Esophagus squamous epithelium (tissue), 5 donors: ENCODE results near the gene EPN3. TPM values are rescaled to one million over a fixed set of nuclear protein-coding genes. Genes with fewer than 3 reads are reported as not detected.

Source experiments
- DNase-seq: peaks from one replicate; lab custom pipeline; 2025; lab: John Stamatoyannopoulos, UW
- H3K27ac ChIP-seq, 4 donors: fragments of 200-600 bp; sonication (generic); one replicate each; pipeline ENCODE4 v1.5.1; 2016 to 2019; ENCODE audit warnings: mild to moderate bottlenecking in 1 of 4
- H3K27me3 ChIP-seq, 4 donors: fragments of 200-600 bp; sonication (generic); 1 replicate in 3 of 4; 2 replicates in 1 of 4; pipeline versions ENCODE4 v1.5.1 to v1.6.0; 2017 to 2021; ENCODE audit warnings: antibody characterized with exemption in 1 of 4
- H3K36me3 ChIP-seq, 3 donors: fragments of 200-600 bp; sonication (generic); one replicate each; pipeline ENCODE4 v1.5.1; 2016 to 2019
- H3K4me1 ChIP-seq, 3 donors: fragments of 200-600 bp; sonication (generic); one replicate each; pipeline ENCODE4 v1.5.1; 2017 to 2019
- H3K4me3 ChIP-seq, 4 donors: fragments of 200-600 bp; sonication (generic); 1 replicate in 3 of 4; 2 replicates in 1 of 4; pipeline ENCODE4 v1.5.1; 2016 to 2019; ENCODE audit warnings: mild to moderate bottlenecking in 2 of 4, moderate library complexity in 1 of 4
- H3K9me3 ChIP-seq, 3 donors: fragments of 200-600 bp; sonication (generic); one replicate each; pipeline ENCODE4 v1.5.1; 2016 to 2019
- CTCF ChIP-seq, 6 experiments: fragments of 450-650 bp in 4 of 6; fragments of 200-600 bp in 2 of 6; sonication (generic) in 2 of 6; IDR thresholded peaks; one replicate each; pipeline ENCODE4 v1.5.1; 2016 to 2019; ENCODE audit warnings: antibody characterized with exemption in 6 of 6, mild to moderate bottlenecking in 4 of 6, moderate library complexity in 4 of 6
- POLR2A ChIP-seq, 4 donors: fragments of 450-650 bp; IDR thresholded peaks; one replicate each; pipeline ENCODE4 v1.6.1; 2017; ENCODE audit warnings: antibody characterized with exemption in 4 of 4, mild to moderate bottlenecking in 4 of 4, moderate library complexity in 3 of 4
- WGBS, 2 donors: methylation state at CpG; one replicate each; pipeline ENCODE4 v1.1.5; 2018; 5-methylcytosine and 5-hydroxymethylcytosine counted together
- intact Hi-C: fragments of 100-400 bp; cut with DNase I; formaldehyde crosslinking; loops from one replicate; pipeline ENCODE4 v1.15.0; 2022
- total RNA-seq, 4 donors: library from RNA; depleted of rRNA; stranded (reverse); fragments of >200 nt; gene quantifications; one replicate each; pipeline ENCODE4 v1.1.0, GENCODE V29; 2016
- donor health status: DM: yes; HTN: yes; CAD: no.

The EPN3 gene
- total RNA-seq, 4 donors from 2014 or later = 24.5 to 111 (median 51.8) TPM

GRCh38 chr17:50511058-50511457, 21.5 kb upstream of the EPN3 start:
- no peak for DNase-seq
- 14 to 21% methylated on average over 3 of the region's 3 CpGs for WGBS, 2 donors
- TF ChIP-seq CTCF (IDR thresholded peaks at IDR 0.05) (no peak), POLR2A (IDR thresholded peaks at IDR 0.05) (no peak)
- Histone ChIP-seq H3K4me1 (peaks cover 15 to 54% (median 20%) of the 10 kb centered on the region in 3 donors), H3K4me3 (no peak overlapping the region), H3K36me3 (no peaks in the 10 kb centered on the region), H3K27me3 (no peaks in the 10 kb centered on the region), H3K27ac (peak overlapping the region; percentile 14 to 55 (median 40)), H3K9me3 (no peaks in the 10 kb centered on the region)
- intact Hi-C loops = no loop called here

- Histone ChIP-seq H3K36me3 (no peaks in the 10 kb centered on the region), H3K4me1 (peaks cover 14 to 48% (median 19%) of the 10 kb centered on the region in 3 donors), H3K9me3 (no peaks in the 10 kb centered on the region), H3K4me3 (no peak overlapping the region), H3K27me3 (no peaks in the 10 kb centered on the region), H3K27ac (no peak overlapping the region)
- intact Hi-C loops = no loop called here
- 67 to 75% methylated on average over 4 of the region's 4 CpGs for WGBS, 2 donors
- DNase-seq = no peak
- no peak for TF ChIP-seq POLR2A (IDR thresholded peaks at IDR 0.05)
- TF ChIP-seq CTCF (IDR thresholded peaks at IDR 0.05) = no peak
These were observed 19.0 kb upstream of the EPN3 start for GRCh38 chr17:50513495-50513894.

- H3K27me3 ChIP-seq = no peaks in the 10 kb centered on the region
- no peaks in the 10 kb centered on the region for H3K9me3 ChIP-seq
- TF ChIP-seq POLR2A (IDR thresholded peaks at IDR 0.05) = no peak
- no peak for TF ChIP-seq CTCF (IDR thresholded peaks at IDR 0.05)
- H3K4me3 ChIP-seq = no peak overlapping the region
- intact Hi-C loops = no loop called here
- peaks cover 6 to 47% (median 13%) of the 10 kb centered on the region in 3 donors for H3K4me1 ChIP-seq
- DNase-seq = no peak
- 65 to 79% methylated on average over 3 of the region's 3 CpGs for WGBS, 2 donors
- H3K27ac ChIP-seq = no peak overlapping the region
- H3K36me3 ChIP-seq = no peaks in the 10 kb centered on the region
These were observed 18.1 kb upstream of the EPN3 start for GRCh38 chr17:50514388-50514787.

- 48 to 71% methylated on average over 6 of the region's 6 CpGs for WGBS, 2 donors
- H3K36me3 ChIP-seq = no peaks in the 10 kb centered on the region
- no peak overlapping the region for H3K4me3 ChIP-seq
- no peak for DNase-seq
- H3K4me1 ChIP-seq = peaks cover 6 to 47% (median 13%) of the 10 kb centered on the region in 3 donors
- H3K9me3 ChIP-seq = no peaks in the 10 kb centered on the region
- intact Hi-C loops = no loop called here
- H3K27ac ChIP-seq = peak overlapping the region in 1 of 4 donors; percentile 6
- H3K27me3 ChIP-seq = no peaks in the 10 kb centered on the region
- TF ChIP-seq POLR2A (IDR thresholded peaks at IDR 0.05) (no peak), CTCF (IDR thresholded peaks at IDR 0.05) (no peak)
These were observed 17.4 kb upstream of the EPN3 start for GRCh38 chr17:50514936-50515702.

GRCh38 chr17:50517011-50517410, 15.5 kb upstream of the EPN3 start:
- Histone ChIP-seq H3K27me3 (no peaks in the 10 kb centered on the region), H3K4me3 (no peak overlapping the region), H3K36me3 (no peaks in the 10 kb centered on the region), H3K4me1 (peaks cover 6 to 35% (median 8%) of the 10 kb centered on the region in 3 donors), H3K27ac (no peak overlapping the region), H3K9me3 (no peaks in the 10 kb centered on the region)
- intact Hi-C loops = no loop called here
- no peak for DNase-seq
- TF ChIP-seq CTCF (IDR thresholded peaks at IDR 0.05) (no peak), POLR2A (IDR thresholded peaks at IDR 0.05) (no peak)
- 60 to 70% methylated on average over 4 of the region's 4 CpGs for WGBS, 2 donors
